ENCODE measurements around the gene EXOC3.

GRCh38 chr5:395921-396530 lies 47.0 kb upstream of the EXOC3 start:
- TF ChIP-seq POLR2A (IDR thresholded peaks at IDR 0.05; ENCODE audit: low read depth, low read length) (no peak), TAF1 (IDR thresholded peaks at IDR 0.05; ENCODE audit: borderline replicate concordance, low read depth, low read length) (no peak)
